ENCODE results near the gene NELL1.

DNA sequence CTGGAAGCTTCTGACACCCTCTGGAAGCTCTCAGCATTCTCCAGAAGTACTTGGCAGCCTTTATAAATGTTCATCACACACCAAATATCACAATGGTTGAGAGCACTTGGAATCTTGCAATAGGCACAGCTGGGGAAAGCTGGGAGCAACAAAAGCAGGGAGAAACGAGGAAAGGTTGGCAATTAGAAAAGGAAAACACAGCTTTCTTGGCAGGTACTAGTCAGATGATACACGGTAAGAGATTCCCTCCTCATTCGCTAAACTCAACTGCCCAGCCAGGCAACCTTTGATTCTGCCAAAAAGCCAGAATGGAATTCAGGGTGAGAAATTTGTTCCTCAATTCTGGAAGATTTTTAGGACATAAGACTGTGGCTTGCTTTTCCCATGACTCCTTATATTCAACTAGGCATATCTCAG lies 946.6 kb downstream of the NELL1 start:
- TF ChIP-seq, protein P1, sequence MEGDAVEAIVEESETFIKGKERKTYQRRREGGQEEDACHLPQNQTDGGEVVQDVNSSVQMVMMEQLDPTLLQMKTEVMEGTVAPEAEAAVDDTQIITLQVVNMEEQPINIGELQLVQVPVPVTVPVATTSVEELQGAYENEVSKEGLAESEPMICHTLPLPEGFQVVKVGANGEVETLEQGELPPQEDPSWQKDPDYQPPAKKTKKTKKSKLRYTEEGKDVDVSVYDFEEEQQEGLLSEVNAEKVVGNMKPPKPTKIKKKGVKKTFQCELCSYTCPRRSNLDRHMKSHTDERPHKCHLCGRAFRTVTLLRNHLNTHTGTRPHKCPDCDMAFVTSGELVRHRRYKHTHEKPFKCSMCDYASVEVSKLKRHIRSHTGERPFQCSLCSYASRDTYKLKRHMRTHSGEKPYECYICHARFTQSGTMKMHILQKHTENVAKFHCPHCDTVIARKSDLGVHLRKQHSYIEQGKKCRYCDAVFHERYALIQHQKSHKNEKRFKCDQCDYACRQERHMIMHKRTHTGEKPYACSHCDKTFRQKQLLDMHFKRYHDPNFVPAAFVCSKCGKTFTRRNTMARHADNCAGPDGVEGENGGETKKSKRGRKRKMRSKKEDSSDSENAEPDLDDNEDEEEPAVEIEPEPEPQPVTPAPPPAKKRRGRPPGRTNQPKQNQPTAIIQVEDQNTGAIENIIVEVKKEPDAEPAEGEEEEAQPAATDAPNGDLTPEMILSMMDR (conservative IDR thresholded peaks at IDR 0.05 in 1 of 2, IDR thresholded peaks at IDR 0.05 in 1 of 2; ENCODE audit: low read depth in 1 of 2, low read length in 2 of 2): no peak
- TF ChIP-seq EZH2 (IDR thresholded peaks at IDR 0.05; ENCODE audit: low read length, missing control alignments): no peak
